Sciatic nerve (tissue), 2 donors: ENCODE measurements around the gene DLG4. TPM values are rescaled to one million over a fixed set of nuclear protein-coding genes. Genes with fewer than 3 reads are reported as not detected.
"Not testable (repeated sequence)": the region's sequence is repeated elsewhere in the genome, so short reads cannot be mapped to it uniquely, and the experiment has no call there.

Experiments
- ATAC-seq: fragments of 200-7000 bp; cut with Tn5 transposase; one replicate; pipeline ENCODE4 v1.9.1; 2020; ENCODE audit warnings: mild to moderate bottlenecking, moderate library complexity
- DNase-seq: peaks from one replicate; pipeline ENCODE4 v3.0.0-alpha.2; 2020; ENCODE audit warnings: low spot score
- intact Hi-C: fragments of 100-400 bp; cut with DNase I; formaldehyde crosslinking; loops from one replicate; pipeline ENCODE4 v1.14.2; 2022
- total RNA-seq: library from RNA; stranded (reverse); fragmentation: NEBNext Ultra II Directional; extraction: Animal tissue kit (Norgen Biotek cat#: 25700); gene quantifications from one replicate; pipeline ENCODE4 v1.2.1, GENCODE V29; 2021
- donor health status: DM: no; HTN: no; CAD: no.
- donor health status: DM: no; HTN: no; CAD: no.

The DLG4 gene
- total RNA-seq, 1 donor from 2014 or later, result 32.2 TPM

DNA sequence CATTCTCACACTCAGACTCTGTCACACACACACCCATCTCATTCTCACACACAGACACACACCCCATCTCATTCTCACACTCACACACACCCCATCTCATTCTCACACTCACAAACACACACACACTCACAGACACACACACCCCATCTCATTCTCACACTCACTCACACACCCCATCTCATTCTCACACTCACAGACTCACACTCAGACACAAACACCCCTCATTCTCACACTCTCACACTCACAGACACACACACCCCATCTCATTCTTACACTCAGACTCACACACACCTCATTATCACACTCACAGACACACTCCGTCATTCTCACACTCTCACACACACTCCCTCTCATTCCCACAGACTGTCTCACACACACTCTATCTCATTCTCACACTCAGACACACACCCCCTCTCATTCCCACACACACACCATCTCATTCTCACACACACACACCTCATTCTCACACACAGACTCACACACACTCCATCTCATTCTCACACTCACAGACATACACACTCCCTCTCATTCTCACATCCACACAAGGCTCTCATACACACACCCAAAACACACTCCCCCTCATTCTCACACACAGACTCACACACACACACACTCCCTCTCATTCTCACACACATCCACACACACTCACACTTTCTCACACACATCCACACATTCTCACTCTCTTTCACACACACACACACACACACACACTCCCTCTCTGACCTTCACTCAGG, 43.4 kb downstream of the DLG4 start:
- no peak for DNase-seq
- no peak for ATAC-seq
- intact Hi-C loops, result no loop called here

DNA sequence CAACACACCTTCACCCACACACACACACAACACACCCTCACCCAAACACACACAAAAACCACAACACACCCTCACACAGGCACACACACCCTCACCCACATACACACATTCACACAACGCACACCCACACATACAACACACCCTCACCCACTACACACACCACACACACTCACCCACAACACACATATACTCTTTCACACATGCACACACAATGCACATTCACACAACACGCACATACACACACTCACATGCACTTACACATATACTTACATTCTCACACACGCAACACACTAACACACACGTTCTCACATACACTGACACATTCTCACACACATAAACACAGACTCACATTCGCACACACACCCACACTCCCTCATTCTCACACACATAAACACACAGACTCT, 44.3 kb downstream of the DLG4 start:
- intact Hi-C loops, result no loop called here
- ATAC-seq (no peak), DNase-seq (peak; percentile 14)

DNA sequence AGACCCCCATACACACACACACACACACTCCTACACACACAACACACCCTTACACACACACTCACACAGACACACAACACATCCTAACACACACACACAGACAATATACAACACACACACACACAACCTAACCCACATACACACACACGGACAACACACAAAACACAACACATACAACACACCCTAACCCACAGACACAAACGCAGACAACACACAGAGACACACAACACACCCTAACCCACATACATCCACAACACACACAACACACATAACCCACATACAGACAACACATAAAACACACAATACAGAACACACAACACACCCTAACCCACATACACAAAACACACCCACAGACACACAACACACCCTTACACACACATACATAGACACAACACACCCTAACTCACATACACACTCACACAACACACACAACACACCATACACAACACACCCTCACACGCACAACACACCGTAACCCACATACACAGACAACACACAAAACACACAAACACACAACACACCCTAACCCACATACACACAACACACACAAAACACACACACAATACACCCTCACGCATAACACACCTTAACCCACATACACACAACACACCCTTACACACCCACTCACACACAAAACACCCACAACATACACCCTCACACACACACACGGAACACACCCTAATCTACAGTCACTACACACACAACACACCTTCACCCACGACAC, 44.9 kb downstream of the DLG4 start:
- ATAC-seq (no peak), DNase-seq (peak; percentile 3)
- intact Hi-C loops, result no loop called here

DNA sequence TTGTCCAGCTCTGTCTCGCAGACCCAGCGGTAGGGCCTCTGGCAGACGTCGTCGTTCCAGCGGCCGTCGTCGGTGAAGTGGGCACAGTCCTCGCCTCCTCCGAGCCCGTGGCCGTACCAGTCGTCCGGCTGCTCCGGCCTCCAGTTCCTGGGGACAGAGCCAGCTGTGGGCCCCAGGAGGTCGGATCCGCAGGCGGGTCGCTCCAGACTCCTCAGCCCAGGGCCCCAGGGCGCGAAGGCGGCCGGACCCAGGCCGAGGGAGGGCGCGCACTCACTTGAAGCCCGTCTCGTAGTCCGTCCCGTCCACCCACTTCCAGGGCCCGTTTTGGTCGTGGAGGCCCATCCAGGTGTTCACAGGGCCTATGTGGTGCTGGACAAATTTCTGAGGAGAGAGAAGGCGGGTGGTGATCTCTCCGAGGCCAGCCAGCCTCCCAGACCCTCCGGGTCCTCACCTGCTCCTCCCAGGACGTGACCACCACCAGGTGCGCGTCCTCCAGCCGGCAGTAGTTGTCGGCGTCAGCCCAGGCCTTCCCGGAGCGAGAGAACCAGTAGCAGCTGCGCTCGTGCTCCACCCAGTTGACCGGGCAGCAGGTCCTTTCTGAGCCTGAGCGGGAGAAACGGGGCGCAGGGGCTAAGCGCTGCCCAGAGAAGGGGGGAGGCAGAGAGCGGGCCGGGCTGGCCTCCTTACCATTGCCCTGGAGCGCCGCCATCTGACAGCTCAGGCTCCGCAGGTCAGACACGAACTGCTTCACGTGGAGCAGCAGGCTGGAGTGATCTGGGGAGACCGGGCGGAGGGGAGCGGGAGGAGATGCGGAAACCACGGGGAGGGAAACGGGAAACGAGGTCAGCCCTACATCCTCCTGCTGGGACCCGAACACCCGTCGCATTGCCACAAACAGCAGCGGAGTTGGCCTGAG, 45.7 kb downstream of the DLG4 start:
- intact Hi-C loops, result no loop called here
- ATAC-seq (peak; percentile 44), DNase-seq (peak; percentile 77)

DNA sequence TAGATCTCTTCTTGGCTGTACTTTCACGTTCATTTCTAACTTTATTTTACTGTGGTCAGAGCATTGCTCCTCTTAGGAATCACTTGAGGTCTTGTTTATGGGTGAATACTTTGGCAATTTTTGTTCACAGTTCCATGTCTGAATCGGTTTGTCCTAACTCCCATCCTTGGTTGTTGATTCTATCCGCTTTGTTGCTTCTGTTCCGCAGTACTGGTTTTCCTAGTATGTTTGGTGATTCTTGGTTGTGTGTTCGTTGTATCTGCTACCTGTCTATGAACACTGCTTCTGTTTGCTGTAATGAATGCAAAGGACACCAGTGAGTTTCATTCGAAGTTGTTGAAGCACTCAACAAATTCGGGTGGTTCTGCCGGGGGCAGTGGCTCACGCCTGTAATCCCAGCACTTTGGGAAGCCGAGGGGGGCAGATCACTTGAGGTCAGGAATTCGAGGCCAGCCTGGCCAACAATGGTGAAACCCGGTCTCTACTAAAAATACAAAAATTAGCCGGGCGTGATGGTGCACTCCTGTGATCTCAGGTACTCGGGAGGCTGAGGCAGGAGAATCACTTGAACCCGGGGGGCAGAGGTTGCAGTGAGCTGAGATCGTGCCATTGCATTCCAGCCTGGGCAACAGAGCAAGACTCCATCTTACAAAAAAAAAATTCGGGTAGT, 47.0 kb downstream of the DLG4 start:
- intact Hi-C loops, ATAC-seq, DNase-seq: not testable (repeated sequence)

DNA sequence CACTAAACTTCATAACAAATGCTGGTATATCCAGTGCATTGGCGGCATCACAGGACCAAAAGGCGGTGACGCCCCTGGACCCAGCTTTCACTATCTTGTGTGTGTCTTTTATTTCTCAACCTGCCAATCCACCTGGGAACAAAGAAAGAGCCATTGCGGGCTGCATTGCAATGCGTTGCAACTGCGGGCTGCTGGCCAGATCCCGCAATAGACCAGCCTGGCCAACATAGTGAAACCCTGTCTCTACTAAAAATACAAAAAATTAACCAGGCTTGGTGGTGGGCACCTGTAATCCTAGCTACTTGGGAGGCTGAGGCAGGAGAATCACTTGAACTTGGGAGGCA, 50.1 kb downstream of the DLG4 start:
- not testable (repeated sequence) for ATAC-seq, DNase-seq
- intact Hi-C loops, result loop anchor here (10.0 kb wide), 1 partner anchor 1125 kb away; no protein-coding TSS in a partner anchor

DNA sequence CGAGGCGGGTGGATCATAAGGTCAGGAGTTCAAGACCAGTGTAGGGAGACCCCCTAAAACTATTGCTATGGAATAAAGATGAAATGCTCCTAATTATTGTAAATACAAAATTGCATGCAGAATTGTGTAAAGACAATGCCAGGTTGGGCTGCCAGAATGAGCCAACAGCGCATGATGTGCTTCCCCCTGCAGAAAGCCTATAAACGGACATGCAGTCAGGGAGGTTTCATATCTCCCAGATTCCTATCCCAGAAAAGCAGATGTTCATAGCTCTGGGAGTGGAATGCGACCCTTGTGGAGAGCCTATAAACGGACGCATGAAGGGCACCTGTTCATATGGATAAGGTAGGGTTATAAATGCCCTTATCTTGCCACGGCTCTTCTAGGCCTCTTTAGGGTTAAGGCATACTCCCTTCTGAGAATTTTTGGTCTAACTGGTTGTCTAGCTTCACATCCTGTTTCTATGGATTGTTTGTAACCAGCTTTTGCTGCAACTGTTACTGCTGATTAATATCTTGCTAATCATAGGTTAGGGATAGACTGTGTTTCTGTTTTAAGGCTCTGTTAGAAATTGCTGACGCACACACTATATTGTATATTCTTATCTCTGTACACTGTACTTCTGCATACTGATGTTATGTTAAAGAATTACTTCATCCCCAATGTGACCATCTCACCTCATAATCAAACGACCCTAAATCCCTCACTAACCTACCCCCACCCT, 50.6 kb downstream of the DLG4 start:
- intact Hi-C loops, result loop anchor here (10.0 kb wide), 1 partner anchor 1124 kb away; no protein-coding TSS in a partner anchor
- not testable (repeated sequence) for DNase-seq, ATAC-seq

DNA sequence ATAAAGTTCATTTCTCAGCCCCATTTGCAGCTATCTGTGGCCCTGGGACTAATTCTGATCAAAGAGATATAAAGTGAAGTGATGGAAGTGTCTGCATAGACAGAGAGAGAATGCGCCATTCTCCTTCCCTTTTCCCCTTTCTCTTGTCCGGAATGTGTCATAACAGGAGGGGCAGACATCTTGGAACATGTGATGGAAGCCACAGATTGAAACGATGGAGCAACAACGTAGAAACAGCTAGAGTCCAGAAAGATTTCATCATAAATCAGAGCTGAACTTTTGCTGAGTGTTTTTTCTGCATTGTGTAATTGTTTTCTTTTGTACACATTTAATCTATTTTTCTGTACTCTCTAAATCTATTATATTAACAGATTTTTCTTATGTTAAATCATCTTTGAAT, 51.8 kb downstream of the DLG4 start:
- intact Hi-C loops, result loop anchor here (10.0 kb wide), 1 partner anchor 1123 kb away; no protein-coding TSS in a partner anchor

DNA sequence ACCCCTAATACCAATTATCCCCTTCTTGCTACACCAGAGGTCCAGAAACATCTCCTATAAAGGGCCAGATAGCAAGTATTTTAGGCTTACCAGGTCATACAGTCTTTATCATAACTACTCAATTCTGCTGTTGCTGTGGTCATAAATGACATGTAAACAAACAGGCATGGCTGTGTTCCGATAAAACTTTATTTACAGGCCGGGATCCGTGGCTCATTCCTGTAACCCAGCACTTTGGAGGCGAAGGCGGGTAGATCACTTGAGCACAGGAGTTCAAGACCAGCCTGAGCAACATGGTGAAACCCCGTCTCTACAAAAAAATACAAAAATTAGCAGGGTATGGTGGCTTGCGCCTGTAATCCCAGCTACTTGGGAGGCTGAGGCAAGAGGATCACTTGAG, 52.8 kb downstream of the DLG4 start:
- DNase-seq (no peak), ATAC-seq (no peak)
- intact Hi-C loops, result loop anchor here (10.0 kb wide), 1 partner anchor 1122 kb away; no protein-coding TSS in a partner anchor

More for the DNA sequence above, 51.8 kb downstream of the DLG4 start:
- DNase-seq (no peak), ATAC-seq (peak; percentile 67)

DNA sequence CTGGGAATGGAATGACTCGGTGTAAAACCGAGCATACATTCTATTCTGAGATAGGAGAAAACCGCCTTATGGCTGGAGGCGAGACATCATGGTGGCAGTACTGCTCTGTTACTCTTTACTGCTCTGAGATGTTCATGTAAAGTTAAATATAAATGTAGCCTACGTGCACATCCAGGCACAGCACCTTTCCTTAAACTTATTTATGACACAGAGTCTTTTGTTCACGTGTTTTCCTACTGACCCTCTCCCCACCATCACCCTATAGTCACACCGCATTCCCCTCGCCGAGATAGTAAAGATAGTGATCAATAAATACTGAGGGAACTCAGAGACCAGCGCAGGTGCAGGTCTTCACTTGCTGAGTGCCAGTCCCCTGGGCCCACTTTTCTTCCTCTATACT, 60.1 kb downstream of the DLG4 start:
- DNase-seq, intact Hi-C loops: not testable (repeated sequence)

DNA sequence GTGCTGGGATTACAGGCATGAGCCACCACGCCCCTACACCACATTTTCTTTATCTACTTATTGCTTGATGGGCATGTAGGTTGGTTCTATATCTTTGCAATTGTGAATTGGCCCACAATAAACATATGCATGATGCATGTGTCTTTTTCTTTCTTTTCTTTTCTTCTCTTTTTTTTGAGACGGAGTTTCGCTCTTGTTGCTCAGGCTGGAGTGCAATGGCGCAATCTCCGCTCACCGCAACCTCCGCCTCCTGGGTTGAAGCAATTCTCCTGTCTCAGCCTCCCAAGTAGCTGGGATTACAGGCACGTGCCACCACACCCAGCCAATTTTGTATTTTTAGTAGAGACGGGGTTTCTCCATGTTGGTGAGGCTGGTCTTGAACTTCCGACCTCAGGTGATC, 61.2 kb downstream of the DLG4 start:
- DNase-seq, ATAC-seq, intact Hi-C loops: not testable (repeated sequence)

More for the DNA sequence above, 60.1 kb downstream of the DLG4 start:
- ATAC-seq, result not testable (repeated sequence)

DNA sequence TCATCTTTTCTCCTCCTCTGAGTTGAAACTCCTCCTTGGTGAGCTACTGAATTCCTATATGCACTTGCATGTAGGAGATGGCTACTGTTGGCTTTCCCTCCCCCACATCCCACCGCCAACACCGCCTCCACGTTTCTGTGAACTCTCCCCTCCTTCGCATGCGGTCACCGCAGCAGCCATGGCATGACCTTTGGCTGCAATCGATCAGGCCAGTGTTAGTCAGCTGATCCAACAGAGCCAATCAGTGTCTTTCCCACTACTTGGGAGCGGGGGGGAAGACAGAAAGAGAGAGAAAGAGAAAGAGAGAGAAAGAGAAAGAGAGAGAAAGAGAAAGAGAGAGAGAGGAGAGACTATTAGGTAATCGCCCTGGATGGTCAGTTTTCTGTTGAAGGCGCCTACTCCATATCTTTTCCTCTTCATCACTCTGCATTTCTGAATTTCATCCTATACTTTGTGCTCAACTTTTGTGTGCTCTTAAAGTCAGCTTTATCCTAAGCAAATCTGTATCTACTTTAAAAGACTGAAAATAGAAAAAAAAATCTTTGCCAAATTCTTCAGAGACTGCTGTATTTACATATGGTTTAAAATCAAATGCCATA, 63.2 kb downstream of the DLG4 start:
- DNase-seq, result no peak
- intact Hi-C loops, result no loop called here
- no peak for ATAC-seq

DNA sequence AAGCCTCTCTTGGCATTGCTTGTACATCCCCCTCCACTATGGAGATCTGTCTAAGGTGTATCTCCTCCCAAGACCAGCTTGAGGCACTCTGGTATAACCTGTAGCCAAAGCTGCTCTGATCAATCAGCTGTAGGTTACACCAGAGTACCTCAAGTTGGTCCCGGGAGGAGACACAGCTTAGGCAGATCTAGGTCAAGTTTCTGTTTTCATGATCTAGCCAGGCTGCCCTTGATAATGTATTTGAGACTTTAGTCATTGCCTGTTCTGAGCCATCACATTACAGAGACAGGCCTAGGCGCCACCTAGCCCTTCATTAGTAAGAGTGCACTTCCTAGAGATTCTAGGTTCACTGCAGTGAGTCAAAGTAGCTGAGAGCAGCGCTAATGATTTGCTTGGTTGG, 71.9 kb downstream of the DLG4 start:
- DNase-seq, result no peak

DNA sequence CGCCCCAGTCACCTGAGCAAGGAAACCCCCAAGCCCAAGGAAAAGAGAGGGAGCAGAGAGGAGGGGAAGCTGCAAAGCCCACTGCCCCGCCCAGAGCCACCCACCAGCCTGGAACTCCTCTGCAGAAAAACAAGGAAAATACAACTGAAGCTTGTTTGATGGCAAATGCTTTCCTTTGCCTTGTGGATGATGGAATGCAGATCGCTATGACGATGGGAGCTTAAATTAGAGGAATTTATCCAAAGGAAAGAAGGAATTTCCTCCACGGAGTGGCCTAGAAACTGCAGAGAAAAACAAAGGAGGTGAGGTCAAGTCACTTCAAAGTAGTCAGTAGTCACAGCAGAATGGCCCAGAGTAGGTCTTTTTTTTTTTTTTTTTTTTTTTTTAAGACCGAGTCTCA, 73.5 kb downstream of the DLG4 start:
- ATAC-seq (no peak), DNase-seq (no peak)
- intact Hi-C loops, result no loop called here

More for the DNA sequence above, 71.9 kb downstream of the DLG4 start:
- no peak for ATAC-seq
- intact Hi-C loops, result no loop called here

DNA sequence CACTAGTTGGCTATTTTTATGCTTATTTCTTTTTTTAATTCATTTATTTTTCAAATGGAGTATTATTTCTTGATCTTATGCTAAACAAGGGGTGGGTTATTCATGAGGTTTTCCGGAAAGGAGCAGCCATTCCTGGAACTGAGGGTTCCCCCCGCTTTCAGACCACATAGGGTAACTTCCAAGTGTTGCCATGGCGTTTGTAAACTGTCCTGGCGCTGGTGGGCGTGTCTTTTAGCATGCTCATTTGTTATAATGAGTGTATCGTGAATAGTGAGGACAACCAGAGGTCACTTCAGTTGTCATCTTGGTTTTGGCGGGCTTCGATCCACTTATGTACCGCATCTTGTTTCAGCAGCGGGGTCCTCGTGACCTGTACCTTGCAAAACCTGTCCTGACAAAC, 75.4 kb downstream of the DLG4 start:
- intact Hi-C loops, result no loop called here
- ATAC-seq (no peak), DNase-seq (no peak)

DNA sequence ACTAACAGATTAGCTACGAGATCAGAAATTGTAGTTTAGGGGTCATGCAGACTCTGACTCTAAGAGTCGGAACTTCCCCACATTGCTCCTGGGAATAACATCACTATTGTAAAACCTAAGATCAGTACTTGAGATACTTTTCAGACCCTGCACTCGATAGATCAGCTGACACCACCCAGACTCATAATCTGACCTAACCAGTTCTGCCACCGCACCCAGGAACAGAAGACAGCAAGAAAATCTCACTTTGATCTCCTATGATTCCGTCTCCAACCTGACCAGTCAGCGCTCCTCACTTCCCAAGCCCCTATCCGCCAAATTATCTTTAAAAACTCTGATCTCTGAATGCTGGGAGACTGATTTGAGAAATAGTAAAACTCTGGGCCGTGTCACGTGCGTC, 77.8 kb downstream of the DLG4 start:
- DNase-seq (no peak), ATAC-seq (no peak)
- intact Hi-C loops, result no loop called here

DNA sequence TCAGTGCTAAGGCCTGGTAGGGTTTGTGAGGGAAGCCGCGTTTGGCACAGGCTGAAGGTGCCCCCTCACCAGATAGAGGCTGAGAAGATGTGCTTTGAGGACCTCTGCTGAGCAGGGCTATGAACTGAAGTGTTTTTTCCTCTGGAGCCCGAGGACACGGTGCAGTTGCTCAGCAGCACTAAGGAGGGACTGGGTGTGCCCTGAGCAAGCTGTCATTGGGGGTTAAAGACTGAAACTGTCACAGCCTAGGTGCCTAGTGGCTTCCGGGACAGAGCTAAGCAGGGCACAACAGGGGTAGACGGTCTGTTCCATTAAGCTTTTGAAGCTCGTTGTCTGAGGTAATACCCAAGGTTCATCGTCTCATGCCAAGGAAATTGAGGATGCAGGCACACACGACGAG, 80.2 kb downstream of the DLG4 start:
- intact Hi-C loops, result loop anchor here (5.0 kb wide), 1 partner anchor 92 kb away; no protein-coding TSS in a partner anchor
- DNase-seq (peak; percentile 22), ATAC-seq (no peak)
